H1 (cell line): ENCODE data around the gene TNRC6A.

Experiments used
- HDAC6 ChIP-seq: IDR thresholded peaks from one replicate; pipeline ENCODE4 v1.7.1; 2012; ENCODE audit warnings: low read depth, mild to moderate bottlenecking, inconsistent platforms, low read length, moderate library complexity
- RAD21 ChIP-seq, 2 experiments: IDR thresholded peaks in 1 of 2; conservative IDR thresholded peaks in 1 of 2; 2 replicates each; pipeline ENCODE4 v1.6.1; 2011; ENCODE audit warnings: low read depth in 2 of 2, low read length in 2 of 2, improper control_type of control experiment in 1 of 2, inconsistent platforms in 1 of 2, mild to moderate bottlenecking in 1 of 2, moderate library complexity in 1 of 2
- TAF1 ChIP-seq: IDR thresholded peaks from 2 replicates; pipeline ENCODE4 v1.6.1; 2011; ENCODE audit warnings: mild to moderate bottlenecking, low read depth, low read length
- ZNF274 ChIP-seq: IDR thresholded peaks from 2 replicates; pipeline ENCODE4 v1.7.0; 2012; ENCODE audit warnings: low read length, borderline replicate concordance; ENCODE audit errors: extremely low read depth

GRCh38 chr16:24745391-24745790, 15.9 kb downstream of the TNRC6A start:
- no peak for TF ChIP-seq TAF1
- no peak for TF ChIP-seq RAD21 (IDR thresholded peaks at IDR 0.05 in 1 of 2, conservative IDR thresholded peaks at IDR 0.05 in 1 of 2; ENCODE audit: low read depth in 2 of 2, low read length in 2 of 2)
- TF ChIP-seq ZNF274: no peak
- no peak for TF ChIP-seq HDAC6
